ENCODE data around the gene CRELD1. TPM values are rescaled to one million over a fixed set of nuclear protein-coding genes. Genes with fewer than 3 reads are reported as not detected.

Gene CRELD1
- total and polyA plus RNA-seq, 10 donors: 17.7 to 40.9 (median 30.6) TPM

GRCh38 chr3:9955611-9956352 is 22.1 kb downstream of the CRELD1 start:
- Histone ChIP-seq H3K36me3 (peaks cover 0 to 13% (median 0%) of the 10 kb centered on the region in 6 donors), H3K4me3 (no peak overlapping the region), H3K4me1 (peaks cover 6 to 19% (median 14%) of the 10 kb centered on the region in 6 donors), H3K27me3 (replicated peaks in 1 of 7) (peaks cover 0 to 14% (median 0%) of the 10 kb centered on the region in 7 donors), H3K27ac (no peak overlapping the region), H3K9me3 (no peaks in the 10 kb centered on the region)
- no peak for TF ChIP-seq POLR2AphosphoS5 (IDR thresholded peaks at IDR 0.05)
- intact Hi-C loops (cut with DNase I; ENCODE audit: low total_unique reads): no loop called here
- 85 to 93% (median 88%) methylated on average over 5 of the region's 5 CpGs for WGBS, 5 donors
- no peak for DNase-seq

- no peak for TF ChIP-seq POLR2A (IDR thresholded peaks at IDR 0.05)
- TF ChIP-seq POLR2AphosphoS5 (IDR thresholded peaks at IDR 0.05): no peak
- no peak for TF ChIP-seq CTCF (IDR thresholded peaks at IDR 0.05 in 8 of 11, conservative IDR thresholded peaks at IDR 0.05 in 3 of 11)
- H3K4me3 ChIP-seq: no peak overlapping the region
- peaks cover 0 to 3% (median 0%) of the 10 kb centered on the region in 7 donors for H3K27me3 ChIP-seq (replicated peaks in 1 of 7)
- H3K9me3 ChIP-seq: no peaks in the 10 kb centered on the region
- H3K36me3 ChIP-seq: peaks cover 0 to 27% (median 9%) of the 10 kb centered on the region in 6 donors
- H3K27ac ChIP-seq: no peak overlapping the region
- WGBS, 5 donors: 44 to 50% (median 45%) methylated on average over 5 of the region's 5 CpGs
- peaks cover 0 to 4% (median 2%) of the 10 kb centered on the region in 6 donors for H3K4me1 ChIP-seq
- intact Hi-C loops (cut with DNase I; ENCODE audit: low total_unique reads): no loop called here
- DNase-seq: no peak
Observed at GRCh38 chr3:9957214-9957613, 23.6 kb downstream of the CRELD1 start.

GRCh38 chr3:9965200-9965875 is 31.7 kb downstream of the CRELD1 start:
- no peaks in the 10 kb centered on the region for H3K27me3 ChIP-seq (replicated peaks in 1 of 7)
- no peak for TF ChIP-seq POLR2AphosphoS5 (IDR thresholded peaks at IDR 0.05)
- TF ChIP-seq CTCF (IDR thresholded peaks at IDR 0.05 in 8 of 11, conservative IDR thresholded peaks at IDR 0.05 in 3 of 11): no peak
- TF ChIP-seq POLR2A (IDR thresholded peaks at IDR 0.05): no peak
- H3K4me3 ChIP-seq: no peak overlapping the region
- no peaks in the 10 kb centered on the region for H3K4me1 ChIP-seq
- peaks cover 4 to 100% (median 62%) of the 10 kb centered on the region in 6 donors for H3K36me3 ChIP-seq
- intact Hi-C loops (cut with DNase I; ENCODE audit: low total_unique reads): no loop called here
- H3K9me3 ChIP-seq: no peaks in the 10 kb centered on the region
- 92 to 97% (median 95%) methylated on average over 6 of the region's 6 CpGs for WGBS, 5 donors
- no peak for DNase-seq
- no peak overlapping the region for H3K27ac ChIP-seq

- 94 to 100% (median 99%) methylated on average over 2 of the region's 2 CpGs for WGBS, 5 donors
- Histone ChIP-seq H3K4me1 (no peaks in the 10 kb centered on the region), H3K27me3 (replicated peaks in 1 of 7) (no peaks in the 10 kb centered on the region), H3K4me3 (no peak overlapping the region), H3K27ac (no peak overlapping the region), H3K9me3 (no peaks in the 10 kb centered on the region), H3K36me3 (peaks cover 7 to 100% (median 71%) of the 10 kb centered on the region in 6 donors)
- intact Hi-C loops (cut with DNase I; ENCODE audit: low total_unique reads): no loop called here
- no peak for DNase-seq
- TF ChIP-seq POLR2AphosphoS5 (IDR thresholded peaks at IDR 0.05) (no peak), CTCF (IDR thresholded peaks at IDR 0.05 in 8 of 11, conservative IDR thresholded peaks at IDR 0.05 in 3 of 11) (no peak), POLR2A (IDR thresholded peaks at IDR 0.05) (no peak)
Observed at GRCh38 chr3:9966841-9967240, 33.2 kb downstream of the CRELD1 start.
